Activated CD8-positive, alpha-beta T cell treated with anti-CD3 and anti-CD28 coated beads for 36 hours (primary cell): ENCODE data around the gene SPEF1. TPM values are rescaled to one million over a fixed set of nuclear protein-coding genes. Genes with fewer than 3 reads are reported as not detected.
A peak's percentile ranks its signal among the peaks of the same experiment; 100 is the strongest.

Experiments
- ATAC-seq: fragments of 200-7000 bp; cut with Tn5 transposase; one replicate; pipeline ENCODE4 v1.10.0; 2021; ENCODE audit warnings: mild to moderate bottlenecking, moderate library complexity
- CTCF ChIA-PET: fragments of 350-600 bp; sonication (Branson Sonifier 250); formaldehyde crosslinking; loops from one replicate; lab custom pipeline; 2021; ENCODE audit warnings: antibody characterized with exemption; lab: Charles Lee
- POLR2A ChIA-PET: fragments of 350-600 bp; sonication (Branson Sonifier 250); formaldehyde crosslinking; loops from one replicate; lab custom pipeline; 2021; ENCODE audit warnings: antibody characterized with exemption; lab: Charles Lee
- DNase-seq: peaks from one replicate; pipeline ENCODE4 v3.0.0-alpha.2; 2020
- H3K27ac Mint-ChIP-seq: one replicate; pipeline ENCODE4 v1.8.0; 2021; ENCODE audit warnings: mild to moderate bottlenecking, mixed read lengths
- H3K27me3 Mint-ChIP-seq: one replicate; pipeline ENCODE4 v1.8.0; 2021; ENCODE audit warnings: mixed read lengths
- H3K36me3 Mint-ChIP-seq: one replicate; pipeline ENCODE4 v1.8.0; 2021; ENCODE audit warnings: low read depth, mixed read lengths
- H3K4me1 Mint-ChIP-seq: one replicate; pipeline ENCODE4 v1.8.0; 2021; ENCODE audit warnings: low read depth, mixed read lengths
- H3K4me3 Mint-ChIP-seq: one replicate; pipeline ENCODE4 v1.8.0; 2021; ENCODE audit warnings: mild to moderate bottlenecking, moderate library complexity, mixed read lengths
- H3K9me3 Mint-ChIP-seq: one replicate; pipeline ENCODE4 v1.8.0; 2021; ENCODE audit warnings: mixed read lengths
- CTCF ChIP-seq: fragments of 200-600 bp; IDR thresholded peaks from one replicate; pipeline ENCODE4 v1.8.0; 2022; ENCODE audit warnings: antibody characterized with exemption, mild to moderate bottlenecking
- intact Hi-C: fragments of 100-400 bp; cut with micrococcal nuclease; formaldehyde crosslinking; loops from one replicate; pipeline ENCODE4 v1.10.0; 2022
- total RNA-seq, 2 experiments: library from RNA; stranded (reverse); gene quantifications; one replicate each; pipeline ENCODE4 v1.2.3, GENCODE V29; 2021

Gene SPEF1
- total RNA-seq, 2 experiments from 2014 or later = 0.23 TPM; not detected in 1

- ATAC-seq = no peak
- DNase-seq = no peak
- TF ChIP-seq CTCF = no peak
- H3K4me3 Mint-ChIP-seq = no peak overlapping the region
- intact Hi-C loops = no loop called here
- H3K4me1 Mint-ChIP-seq = peaks cover 32% of the 10 kb centered on the region
- H3K27me3 Mint-ChIP-seq = peaks cover 14% of the 10 kb centered on the region
- CTCF ChIA-PET = interaction anchor here (1.2 to 3.3 kb wide), 6 partner anchors 11 to 77 kb away, joined by 4 to 21 read pairs (median 7); partner anchors contain the start of genes ADISSP and AP5S1
- H3K36me3 Mint-ChIP-seq = peaks cover 3% of the 10 kb centered on the region
- H3K27ac Mint-ChIP-seq = no peak overlapping the region
- POLR2A ChIA-PET = interaction anchor here (1.0 to 4.7 kb wide), 5 partner anchors 11 to 42 kb away, joined by 3 to 32 read pairs (median 3); partner anchors contain the start of genes ADISSP and AP5S1
- H3K9me3 Mint-ChIP-seq = no peaks in the 10 kb centered on the region
Observed at GRCh38 chr20:3778976-3779375, 2.3 kb downstream of the SPEF1 start.

GRCh38 chr20:3777716-3778629 lies 3.3 kb downstream of the SPEF1 start:
- peak; percentile 73 for ATAC-seq
- POLR2A ChIA-PET = interaction anchor here (0.6 to 4.7 kb wide), 7 partner anchors 8 to 144 kb away, joined by 3 to 32 read pairs (median 3); partner anchors contain the start of genes ADISSP and CENPB

GRCh38 chr20:3777381-3777715 lies 3.9 kb downstream of the SPEF1 start:
- peaks cover 21% of the 10 kb centered on the region for H3K4me1 Mint-ChIP-seq
- H3K4me3 Mint-ChIP-seq = peak overlapping the region; percentile 73
- no peak for TF ChIP-seq CTCF
- DNase-seq = peak; percentile 42
- peaks cover 14% of the 10 kb centered on the region for H3K27me3 Mint-ChIP-seq
- peak; percentile 42 for ATAC-seq
- no peaks in the 10 kb centered on the region for H3K9me3 Mint-ChIP-seq
- intact Hi-C loops = no loop called here
- H3K36me3 Mint-ChIP-seq = no peaks in the 10 kb centered on the region
- H3K27ac Mint-ChIP-seq = no peak overlapping the region
- ChIA-PET POLR2A (interaction anchor here (1.3 to 4.7 kb wide), 2 partner anchors 9 to 10 kb away, joined by 6 to 32 read pairs; partner anchors contain the start of genes ADISSP and CENPB), CTCF (interaction anchor here (1.3 to 3.3 kb wide), 5 partner anchors 9 to 78 kb away, joined by 3 to 21 read pairs (median 11); partner anchors contain the start of genes ADISSP and CENPB)

More at GRCh38 chr20:3777716-3778629, 3.3 kb downstream of the SPEF1 start:
- intact Hi-C loops = no loop called here
- H3K27ac Mint-ChIP-seq = no peak overlapping the region
- CTCF ChIA-PET = interaction anchor here (0.7 to 3.3 kb wide), 9 partner anchors 8 to 307 kb away, joined by 3 to 21 read pairs (median 6); partner anchors contain the start of genes ADISSP, AP5S1 and CENPB
- DNase-seq = peak; percentile 58
- peaks cover 14% of the 10 kb centered on the region for H3K27me3 Mint-ChIP-seq
- H3K4me1 Mint-ChIP-seq = peaks cover 26% of the 10 kb centered on the region
- peak overlapping the region; percentile 73 for H3K4me3 Mint-ChIP-seq
- H3K9me3 Mint-ChIP-seq = no peaks in the 10 kb centered on the region
- H3K36me3 Mint-ChIP-seq = no peaks in the 10 kb centered on the region
- no peak for TF ChIP-seq CTCF

- DNase-seq (no peak), ATAC-seq (no peak)
- intact Hi-C loops = no loop called here
- H3K4me1 Mint-ChIP-seq = peaks cover 10% of the 10 kb centered on the region
- H3K4me3 Mint-ChIP-seq = no peak overlapping the region
- ChIA-PET CTCF (interaction anchor here (0.7 to 1.3 kb wide), 2 partner anchors 64 to 80 kb away, joined by 4 to 5 read pairs; no protein-coding TSS in a partner anchor), POLR2A (interaction anchor here (0.8 to 4.7 kb wide), 2 partner anchors 8 to 37 kb away, joined by 3 to 32 read pairs; partner anchors contain the start of gene ADISSP)
- TF ChIP-seq CTCF = no peak
- peaks cover 13% of the 10 kb centered on the region for H3K27me3 Mint-ChIP-seq
- H3K36me3 Mint-ChIP-seq = no peaks in the 10 kb centered on the region
- no peaks in the 10 kb centered on the region for H3K9me3 Mint-ChIP-seq
- no peak overlapping the region for H3K27ac Mint-ChIP-seq
Observed at GRCh38 chr20:3775457-3776108, 5.7 kb downstream of the SPEF1 start.
